Smooth muscle cell of trachea (primary cell): ENCODE data around the gene RAB9B. TPM values are rescaled to one million over a fixed set of nuclear protein-coding genes. Genes with fewer than 3 reads are reported as not detected.

ENCODE experiments used
- total RNA-seq: library from RNA; depleted of rRNA; stranded (reverse); fragments of >200 nt; gene quantifications from 2 replicates; pipeline ENCODE4 v1.2.1, GENCODE V29; 2014

Gene RAB9B
- total RNA-seq: 0.66 and 0.73 TPM in 2 replicates

GRCh38 chrX:103831803-103832544, at the start of gene RAB9B:
TSS of gene RAB9B (minus strand) at chrX:103832257. CDS start at chrX:103825784, 6,473 bp downstream.

GRCh38 chrX:103776546-103776945, 55.5 kb downstream of the RAB9B start, which contains the start of gene PLP1:
TSS of gene PLP1 (plus strand) at chrX:103776840. CDS start at chrX:103776996, 156 bp downstream.

Other genes with a start within 250 kb of the RAB9B start
- gene TCEAL4, start 246.7 kb downstream of the RAB9B start, total RNA-seq: 32.6 and 43.5 TPM in 2 replicates
- gene TCEAL3, start 224.3 kb downstream of the RAB9B start, total RNA-seq: 15.5 and 17.7 TPM in 2 replicates
- 20.5 and 30.8 TPM in 2 replicates for gene TCEAL1, start 203.3 kb downstream of the RAB9B start, total RNA-seq
- gene MORF4L2, start 145.6 kb downstream of the RAB9B start, total RNA-seq: 396 and 849 TPM in 2 replicates
- 0.17 TPM in 1 of 2 replicates, not detected in the other for gene TMEM31, start 121.3 kb downstream of the RAB9B start, total RNA-seq
- gene PLP1, start 55.4 kb downstream of the RAB9B start, total RNA-seq: 0.44 and 1.5 TPM in 2 replicates
- gene TMSB15B, start 130.4 kb upstream of the RAB9B start, total RNA-seq: 3.0 and 9.9 TPM in 2 replicates
- gene H2BW1, start 181.5 kb upstream of the RAB9B start, total RNA-seq: not detected in 2 replicates
- gene H2BW2, start 207.7 kb upstream of the RAB9B start, total RNA-seq: under 0.01 TPM in 1 of 2 replicates, not detected in the other
- gene TMSB15C, start 244.0 kb upstream of the RAB9B start, total RNA-seq: 2.5 and 3.8 TPM in 2 replicates